Stimulated activated CD8-positive, alpha-beta memory T cell treated with anti-CD3 and anti-CD28 coated beads, Interleukin-15, amount 100 ng/mL, for 4 hours (primary cell): ENCODE data around the gene RNF2.
"Not testable (repeated sequence)": the region's sequence is repeated elsewhere in the genome, so short reads cannot be mapped to it uniquely, and the experiment has no call there.

Source experiments
- DNase-seq, 2 donors: peaks; one replicate each; pipeline ENCODE4 v3.0.0-alpha.2; 2020; ENCODE audit warnings: low read depth in 2 of 2

Gene RNF2

DNA sequence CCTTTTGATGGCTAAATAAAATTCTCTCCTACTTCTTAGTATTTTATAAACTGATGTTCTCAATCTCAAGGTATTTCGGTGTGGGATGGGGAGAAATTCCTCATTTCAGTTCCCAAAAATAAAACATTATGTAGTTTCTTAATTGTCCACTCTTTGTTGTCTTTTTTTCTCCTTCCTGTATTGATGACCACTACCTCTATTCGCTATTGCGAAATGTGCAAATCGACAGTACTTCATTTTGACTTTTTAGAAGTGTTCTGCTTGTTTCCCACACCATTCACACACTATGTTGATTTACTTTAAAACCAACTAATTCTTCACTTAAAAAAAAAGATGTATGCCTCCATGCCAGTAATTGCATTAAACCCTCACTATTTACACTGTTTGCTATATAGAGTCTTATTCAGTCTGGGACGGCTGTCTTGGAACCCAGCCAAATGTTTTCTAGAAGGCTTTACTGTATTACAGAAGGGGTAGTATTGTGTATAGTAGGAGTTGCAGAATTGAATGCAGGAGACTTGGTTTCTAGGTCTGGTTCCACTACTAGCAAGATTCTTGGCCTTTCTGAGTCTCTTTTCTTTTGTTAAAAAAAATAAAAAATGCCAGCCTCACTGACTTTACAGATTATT, 5.6 kb downstream of the RNF2 start:
- no peak for DNase-seq

DNA sequence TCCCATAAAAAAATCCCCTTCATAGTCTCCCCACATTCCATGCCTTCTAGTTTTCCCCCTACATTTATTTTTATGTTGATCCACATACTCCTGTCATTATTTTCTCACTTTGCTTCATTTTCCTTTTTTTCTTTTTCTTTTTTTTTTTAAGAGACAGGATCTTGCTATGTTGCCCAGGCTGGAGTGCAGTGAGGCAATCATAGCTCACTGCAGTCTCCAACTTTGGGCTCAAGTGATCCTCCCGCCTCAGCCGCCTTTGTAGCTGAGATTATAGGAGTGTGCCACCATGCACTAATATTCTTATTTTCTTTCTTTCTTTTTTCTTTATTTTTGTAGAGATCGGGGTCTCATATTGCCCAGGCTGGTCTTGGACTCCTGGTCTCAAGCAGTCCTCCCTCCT, 7.8 kb downstream of the RNF2 start:
- DNase-seq, result no peak

DNA sequence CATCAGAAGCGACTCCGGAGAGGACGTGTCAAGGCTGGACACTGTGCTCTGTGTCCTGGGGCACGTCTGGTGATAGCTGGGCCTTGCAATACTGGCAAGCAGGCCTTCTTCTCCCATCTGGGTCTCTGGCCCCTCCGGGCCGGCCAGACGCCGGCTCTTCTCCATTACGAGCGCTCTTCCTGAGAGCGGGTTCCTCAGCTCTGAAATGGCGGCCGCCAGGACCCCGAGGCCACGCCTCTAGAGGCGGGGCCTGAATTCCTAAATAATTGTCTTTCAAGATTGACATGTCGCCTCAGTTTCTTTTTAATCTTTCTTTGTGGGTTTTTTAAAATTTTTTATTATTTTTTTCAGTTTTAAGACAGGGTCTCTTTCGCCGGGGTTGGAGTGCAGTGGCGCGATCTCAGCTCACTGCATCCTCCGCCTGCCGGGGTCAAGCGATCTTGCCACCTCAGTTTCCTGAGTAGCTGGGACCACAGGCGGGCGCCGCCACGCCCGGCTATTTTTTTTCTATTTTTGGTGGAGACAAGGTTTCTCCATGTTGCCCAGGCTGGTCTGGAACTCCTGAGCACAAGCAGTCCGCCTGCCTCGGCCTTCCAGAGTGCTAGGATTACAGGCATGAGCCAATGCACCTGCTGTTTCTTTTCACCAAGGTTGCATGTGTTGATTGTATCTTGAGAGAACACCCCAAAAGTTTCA, 9.2 kb downstream of the RNF2 start:
- DNase-seq, result no peak

DNA sequence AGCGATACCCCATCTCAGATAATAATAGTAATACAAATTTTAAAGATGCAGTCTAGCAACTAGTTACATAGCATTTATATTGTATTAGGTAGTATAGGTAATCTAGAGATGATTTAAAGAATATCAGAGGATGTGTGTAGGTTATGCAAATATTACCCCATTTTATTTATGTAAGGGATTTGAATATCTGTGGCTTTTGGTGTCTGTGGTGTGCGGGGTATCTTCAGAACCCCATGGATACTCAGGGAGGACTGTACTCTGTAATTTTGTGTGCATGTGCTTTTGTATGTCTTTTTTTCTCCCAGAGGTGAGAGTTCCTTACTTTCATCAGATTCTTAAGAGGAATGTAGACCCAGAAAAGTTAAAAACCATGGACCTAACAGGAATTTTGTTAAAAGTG, 12.8 kb downstream of the RNF2 start:
- no peak for DNase-seq

DNA sequence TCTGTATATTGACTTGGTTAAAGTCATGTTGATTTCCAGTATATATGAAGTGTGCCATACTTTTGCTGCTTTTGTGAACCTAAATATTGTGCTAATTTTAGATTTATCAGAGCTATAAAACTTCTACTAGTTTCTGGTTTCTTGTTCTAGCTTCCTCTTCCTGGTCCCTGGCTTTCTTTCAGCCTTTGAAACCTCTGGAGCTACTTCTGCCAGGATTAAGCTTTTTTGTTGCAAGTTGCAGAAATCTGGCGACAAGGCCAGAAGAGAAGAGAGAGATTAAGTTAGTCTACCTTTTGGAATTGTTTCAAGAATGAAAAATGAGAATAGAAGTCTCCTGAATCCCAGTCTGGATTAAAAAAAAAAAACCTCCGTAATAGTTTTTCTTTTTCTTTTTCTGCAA, 13.5 kb downstream of the RNF2 start:
- DNase-seq, result no peak

DNA sequence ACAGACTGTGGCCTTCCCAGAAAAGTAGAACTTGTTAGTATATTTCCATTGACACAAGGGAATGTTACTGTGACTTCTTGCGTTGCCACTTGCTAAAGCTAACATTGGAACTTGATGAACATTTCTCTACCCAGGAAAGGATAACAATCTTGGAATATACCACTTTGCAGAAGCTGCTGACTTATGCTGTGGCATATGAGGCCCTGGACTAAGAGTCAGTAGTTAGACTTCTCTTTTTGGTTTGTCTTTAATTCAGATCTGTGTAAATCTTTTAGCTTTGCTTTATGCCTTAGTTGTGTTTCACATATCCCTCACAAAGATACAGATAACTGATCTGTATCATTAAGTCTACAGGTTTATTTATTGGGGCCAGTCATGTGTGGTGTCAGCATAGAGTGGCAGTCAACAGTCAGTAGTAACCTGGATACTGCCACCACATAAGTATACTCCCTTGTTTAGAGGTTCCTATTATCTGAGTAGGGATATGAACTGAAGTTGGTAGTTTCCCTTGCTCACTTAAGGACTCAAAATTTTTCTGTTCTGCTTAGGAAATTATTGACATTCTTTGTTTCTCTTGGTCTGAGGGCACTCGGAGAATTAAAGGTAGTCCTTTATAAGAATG, 14.7 kb downstream of the RNF2 start:
- DNase-seq, result no peak

DNA sequence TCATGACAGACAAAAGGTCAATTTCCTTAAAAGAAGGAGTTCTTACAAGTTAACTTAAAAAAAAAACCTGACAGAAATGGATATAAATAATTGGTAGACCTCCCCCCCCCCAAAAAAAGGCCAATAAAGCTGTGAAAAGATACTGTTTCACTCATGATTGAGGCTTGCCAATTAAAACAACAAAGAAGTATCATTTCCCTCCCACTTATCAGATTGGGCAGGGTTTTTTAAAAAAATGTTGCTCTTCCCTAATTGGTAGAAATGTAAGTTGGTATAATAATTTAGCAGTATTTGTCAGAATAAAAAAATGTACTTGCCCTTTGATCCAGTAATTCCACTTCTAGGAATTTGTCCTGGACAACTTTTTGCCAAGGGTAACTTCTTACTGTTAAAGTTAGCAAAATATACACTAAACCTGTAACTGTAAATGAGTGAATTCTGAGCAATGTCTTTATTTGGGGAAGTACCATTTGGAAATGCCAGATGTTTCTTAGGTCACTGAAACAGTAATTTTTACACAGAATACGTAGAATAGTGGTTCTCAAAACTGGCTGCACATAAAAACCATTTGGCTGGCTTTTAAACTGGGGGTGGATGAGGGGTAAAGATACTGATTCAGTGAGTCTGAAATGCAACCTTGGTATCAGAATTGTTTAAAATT, 17.5 kb downstream of the RNF2 start:
- no peak for DNase-seq

DNA sequence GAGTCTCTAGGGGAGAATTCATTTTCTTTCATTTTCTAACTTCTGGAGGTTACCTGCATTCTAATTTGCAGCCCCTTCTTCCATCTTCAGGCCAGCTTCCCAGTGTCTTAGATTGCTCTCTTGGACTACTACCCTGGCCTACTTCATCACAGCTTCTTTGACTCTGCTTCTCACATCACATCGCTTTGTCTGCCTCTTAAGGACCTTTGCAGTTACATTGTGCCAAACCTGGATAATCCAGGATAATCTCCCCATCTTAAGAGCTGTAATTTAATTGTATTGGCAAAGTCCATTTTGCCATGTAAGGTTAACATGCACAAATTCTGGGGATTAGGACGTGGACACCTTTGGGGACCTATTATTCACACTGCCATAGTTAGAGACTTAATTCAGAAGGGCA, 18.4 kb downstream of the RNF2 start:
- DNase-seq, result no peak

DNA sequence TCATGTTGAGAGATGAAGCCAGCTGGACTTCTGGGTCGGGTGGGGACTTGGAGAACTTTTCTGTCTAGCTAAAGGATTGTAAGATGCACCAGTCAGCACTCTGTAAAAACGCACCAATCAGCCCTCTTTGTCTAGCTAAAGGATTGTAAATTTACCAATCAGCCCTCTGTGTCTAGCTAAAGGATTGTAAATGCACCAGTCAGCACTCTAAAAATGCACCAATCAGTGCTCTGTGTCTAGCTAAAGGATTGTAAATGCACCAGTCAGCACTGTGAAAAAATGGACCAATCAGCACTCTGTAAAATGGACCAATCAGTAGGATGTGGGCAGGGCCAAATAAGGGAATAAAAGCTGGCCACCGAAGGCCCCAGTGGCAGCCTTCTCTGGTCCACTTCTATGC, 19.6 kb downstream of the RNF2 start:
- not testable (repeated sequence) for DNase-seq

DNA sequence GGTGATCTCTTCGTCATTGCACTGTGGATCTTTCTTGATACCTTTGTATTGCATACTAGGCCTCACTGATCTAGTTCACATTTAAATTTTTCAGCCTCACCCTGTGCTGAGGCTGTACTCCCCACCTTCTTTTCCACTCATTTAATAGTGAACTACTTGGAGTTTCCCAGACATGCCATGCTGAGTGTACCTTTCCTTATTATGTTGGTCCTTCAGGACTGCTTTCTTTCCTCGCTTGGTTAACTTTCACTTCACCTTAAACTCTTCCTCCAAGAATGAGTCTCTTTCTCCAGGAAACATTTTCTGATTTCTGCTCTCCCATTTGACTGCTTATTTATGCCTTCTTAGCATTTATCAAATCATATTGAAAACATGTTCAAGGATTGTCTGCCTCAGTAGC, 20.8 kb downstream of the RNF2 start:
- DNase-seq, result no peak

DNA sequence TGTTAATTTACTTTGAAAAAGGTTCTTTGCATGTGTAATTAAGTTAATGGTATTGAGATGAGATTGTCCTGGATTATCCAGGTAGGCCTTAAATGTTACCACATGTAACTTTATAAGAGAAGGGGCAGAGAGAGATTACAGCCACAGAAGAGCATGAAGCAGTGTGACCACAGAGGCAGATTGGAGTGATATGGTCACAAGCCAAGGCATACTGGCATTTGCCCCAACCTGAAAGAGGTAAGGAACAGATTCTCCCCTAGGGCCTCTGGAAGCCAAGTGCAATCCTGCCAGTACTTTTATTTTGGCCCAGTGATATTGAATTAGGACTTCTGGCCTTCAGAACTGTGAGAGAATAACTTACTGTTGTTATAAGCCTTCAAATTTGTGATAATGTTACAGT, 23.0 kb downstream of the RNF2 start:
- no peak for DNase-seq

DNA sequence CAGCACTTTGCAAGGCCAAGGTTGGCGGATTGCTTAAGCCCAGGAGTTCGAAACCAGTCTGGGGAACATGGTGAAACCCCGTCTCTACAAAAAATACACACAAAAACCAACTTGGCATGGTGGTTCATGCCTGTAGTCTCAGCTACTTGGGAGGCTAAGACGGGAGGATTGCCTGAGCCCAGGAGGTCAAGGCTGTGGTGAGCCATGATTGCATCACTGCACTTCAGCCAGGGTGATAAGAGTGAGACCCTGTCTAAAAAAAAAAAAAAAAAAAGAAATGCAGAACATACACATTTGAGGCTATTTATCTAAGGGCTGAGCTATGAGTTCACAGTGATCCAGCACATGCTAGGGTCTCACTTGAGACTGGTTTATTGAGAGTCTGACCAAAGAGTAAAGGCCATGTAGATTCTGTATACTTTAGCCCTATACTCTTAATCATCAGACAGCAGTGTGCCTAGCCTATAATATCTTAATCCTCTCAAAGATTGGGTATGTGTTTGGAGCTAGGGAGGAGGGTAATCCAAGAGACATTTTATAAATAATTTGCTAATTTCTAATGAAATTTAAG, 23.9 kb downstream of the RNF2 start:
- no peak for DNase-seq

DNA sequence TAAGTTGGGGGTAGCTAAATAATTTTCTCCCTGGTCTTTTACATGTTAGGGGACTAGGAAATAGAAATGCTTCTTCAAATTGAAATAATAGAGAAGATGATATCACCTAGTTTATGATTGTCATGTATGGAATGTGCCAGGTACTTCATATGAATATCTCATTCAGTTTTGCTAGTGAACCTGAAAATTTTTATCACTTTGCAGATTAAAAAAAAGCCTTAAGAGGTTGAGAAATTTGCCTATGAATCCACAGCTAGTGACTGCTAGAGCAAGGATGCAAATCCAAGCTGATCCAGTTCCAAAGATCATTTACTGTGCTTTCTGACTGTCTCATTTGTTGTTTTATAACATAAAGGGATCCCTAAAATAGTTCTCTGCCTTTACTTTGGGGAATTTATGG, 24.7 kb downstream of the RNF2 start:
- no peak for DNase-seq

DNA sequence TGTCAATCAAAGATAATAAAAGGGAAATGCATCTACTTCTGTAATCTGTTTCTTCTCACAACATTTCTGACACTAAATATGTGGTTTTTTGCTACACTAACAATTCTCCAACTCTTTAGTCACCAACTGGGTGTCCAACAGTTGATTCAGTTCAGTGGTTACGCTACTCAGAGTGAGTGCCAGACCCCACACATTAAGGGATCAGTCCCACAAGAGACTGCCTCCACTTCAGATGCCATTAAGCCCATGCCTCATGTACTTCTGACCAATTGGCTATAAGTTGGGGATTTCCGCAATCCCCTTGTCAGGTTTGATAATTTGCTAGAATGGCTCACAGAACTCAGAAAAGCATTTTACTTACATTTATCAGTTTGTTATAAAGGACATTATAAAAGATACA, 28.4 kb downstream of the RNF2 start:
- DNase-seq, result no peak

DNA sequence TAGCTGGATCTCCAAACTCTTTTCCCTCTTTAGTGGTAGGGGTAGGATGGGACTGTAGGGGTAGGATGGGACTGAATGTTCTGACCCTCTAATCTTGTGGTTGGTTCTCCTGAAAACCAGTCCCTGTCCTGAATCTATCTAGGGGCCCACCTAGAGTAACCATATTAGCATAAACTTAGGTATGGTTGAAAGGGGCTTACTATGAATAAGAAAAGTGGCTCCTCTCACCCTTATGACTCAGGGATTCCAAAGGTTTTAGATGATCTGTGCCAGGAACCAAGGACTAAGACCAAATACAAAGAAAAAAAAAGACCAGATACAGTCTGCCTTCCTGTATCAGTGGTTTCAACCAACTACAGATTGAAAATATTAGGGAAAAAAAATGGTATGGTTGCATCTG, 28.9 kb downstream of the RNF2 start:
- no peak for DNase-seq

DNA sequence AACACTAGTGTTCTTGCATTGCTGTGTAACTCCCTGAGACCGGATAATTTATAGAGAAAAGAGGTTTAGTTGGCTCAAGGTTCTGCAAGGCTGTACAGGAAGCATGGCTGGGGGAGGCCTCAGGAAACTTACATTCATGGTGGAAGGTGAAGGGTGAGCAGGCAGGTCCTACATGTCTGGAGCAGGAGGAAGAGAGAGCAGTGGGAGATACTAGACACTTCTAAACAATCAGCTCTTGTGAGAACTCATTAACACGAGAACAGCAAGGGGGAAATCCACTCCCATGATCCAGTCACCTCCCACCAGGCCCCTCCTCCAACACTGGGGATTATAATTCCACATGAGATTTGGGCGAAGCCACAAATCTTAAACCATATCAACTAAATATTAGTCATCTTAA, 30.1 kb downstream of the RNF2 start:
- no peak for DNase-seq

DNA sequence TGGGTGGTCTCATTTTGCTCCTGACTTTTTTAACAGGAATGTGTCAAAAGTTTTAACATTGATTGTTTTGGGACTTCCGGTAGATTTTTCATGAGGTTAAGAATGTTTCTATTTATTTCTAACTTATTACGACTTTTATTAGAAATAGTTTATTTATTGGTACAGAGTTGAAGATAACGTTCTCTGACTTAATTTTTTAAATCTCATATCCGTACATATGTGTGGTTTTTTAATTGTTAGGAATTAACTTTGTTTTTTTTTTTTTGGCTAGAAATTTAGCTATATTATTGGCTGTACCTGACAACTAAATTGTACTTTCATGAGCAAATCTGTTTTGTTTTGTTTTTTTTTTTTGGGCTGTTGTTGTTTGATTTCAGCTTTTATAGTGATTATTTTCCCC, 32.0 kb downstream of the RNF2 start:
- DNase-seq, result no peak

DNA sequence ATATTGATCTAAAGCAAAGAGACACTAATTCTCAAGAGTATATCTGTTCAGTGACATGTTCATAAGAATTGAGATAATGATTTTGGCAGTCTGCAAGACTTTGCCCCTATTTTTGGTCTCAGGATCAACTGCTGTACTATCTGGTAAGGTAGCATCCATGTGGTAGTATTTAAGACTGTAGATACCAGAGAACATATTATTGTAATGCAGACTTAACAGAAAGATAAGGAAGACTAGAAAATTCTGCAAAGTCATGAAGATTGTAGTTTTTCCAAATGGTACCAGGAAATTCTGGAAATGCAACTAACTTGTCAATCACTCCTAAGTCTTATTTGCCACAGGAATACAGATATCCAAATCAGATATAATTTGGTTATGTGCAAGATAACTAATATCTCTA, 35.1 kb downstream of the RNF2 start:
- DNase-seq, result no peak

DNA sequence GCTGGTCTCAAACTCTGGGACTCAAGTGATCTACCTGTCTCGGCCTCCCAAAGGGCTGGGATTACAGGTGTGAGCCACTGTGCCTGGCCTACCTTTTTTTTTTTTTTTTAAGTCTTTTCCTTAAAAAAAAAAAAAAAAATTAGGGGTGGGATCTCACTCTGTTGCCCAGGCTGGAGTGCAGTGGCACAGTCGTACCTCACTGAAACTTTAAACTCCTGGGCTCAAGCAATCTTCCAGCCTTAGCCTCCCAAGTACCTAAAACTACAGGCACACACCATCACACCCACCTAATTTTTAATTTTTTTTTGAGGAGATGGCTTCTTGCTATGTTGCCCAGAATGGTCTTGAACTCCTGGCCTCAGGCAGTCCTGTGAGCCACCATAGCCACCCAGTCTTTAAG, 38.5 kb downstream of the RNF2 start:
- no peak for DNase-seq

DNA sequence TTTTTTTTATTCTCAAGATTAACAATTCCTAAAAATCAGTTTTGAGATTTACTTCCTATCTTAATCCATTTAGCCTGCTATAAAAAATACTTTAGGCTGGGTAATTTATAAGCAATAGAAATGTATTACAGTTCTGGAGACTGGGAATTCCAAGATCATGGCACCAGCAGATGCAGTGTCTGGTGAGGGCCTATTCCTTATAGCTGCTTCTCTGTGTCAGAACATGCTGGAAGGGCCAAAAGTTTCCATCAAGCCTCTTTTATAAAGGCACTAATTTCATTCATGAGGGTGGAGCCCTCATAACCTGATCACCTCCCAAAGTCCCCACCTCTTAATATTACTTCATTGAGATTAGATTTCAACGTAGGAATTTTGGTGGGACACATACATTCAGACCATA, 41.7 kb downstream of the RNF2 start:
- DNase-seq, result no peak

DNA sequence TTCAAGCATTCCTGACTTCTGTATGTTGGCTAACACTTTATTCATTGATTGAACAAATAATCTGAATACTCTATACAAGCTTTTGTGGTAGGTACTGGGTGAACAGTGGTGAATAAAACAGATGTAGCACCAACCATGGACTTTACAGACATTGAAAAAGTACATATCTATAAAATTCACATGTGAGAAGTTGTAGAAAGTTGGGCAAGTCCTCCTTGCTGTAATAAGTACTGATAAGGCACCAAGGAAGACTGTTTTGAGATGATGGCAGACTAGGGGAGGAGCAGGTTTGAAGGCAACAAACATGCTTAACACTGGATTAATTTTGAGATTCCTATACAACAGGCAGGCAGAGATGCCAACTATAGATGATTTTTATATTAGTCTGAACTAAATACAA, 42.4 kb downstream of the RNF2 start:
- DNase-seq, result no peak

DNA sequence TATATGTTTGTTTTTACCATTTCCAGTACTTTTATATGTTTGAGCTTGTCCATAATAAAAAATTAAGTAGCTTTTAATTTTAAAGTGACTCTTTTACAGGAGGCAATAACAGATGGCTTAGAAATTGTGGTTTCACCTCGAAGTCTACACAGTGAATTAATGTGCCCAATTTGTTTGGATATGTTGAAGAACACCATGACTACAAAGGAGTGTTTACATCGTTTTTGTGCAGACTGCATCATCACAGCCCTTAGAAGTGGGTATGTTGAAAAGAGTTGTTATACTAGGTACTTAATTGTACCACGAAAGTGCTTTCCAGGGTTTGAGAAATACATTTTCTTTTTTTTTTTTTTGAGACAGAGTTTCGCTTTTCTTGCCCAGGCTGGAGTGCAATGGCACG, 46.1 kb downstream of the RNF2 start:
- DNase-seq, result no peak

DNA sequence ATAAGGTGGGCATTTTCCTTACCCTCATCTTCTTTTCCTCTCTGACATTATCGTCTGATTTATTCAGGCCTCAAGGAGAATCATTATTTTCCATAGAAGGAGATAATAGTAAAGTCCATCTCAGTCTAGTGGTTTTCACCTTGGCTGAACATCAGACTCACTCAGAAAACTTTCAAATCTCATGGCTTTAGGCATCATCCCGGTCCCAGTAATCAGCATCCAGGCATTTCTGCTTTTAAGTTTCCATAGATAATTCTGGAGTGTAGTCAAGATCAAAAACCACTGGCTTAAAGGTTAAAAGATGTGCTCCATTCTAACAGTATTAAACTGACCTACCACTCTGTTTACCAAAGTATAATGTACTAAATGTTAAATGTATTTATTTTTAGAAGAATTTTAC, 49.4 kb downstream of the RNF2 start:
- no peak for DNase-seq
